Sigmoid colon (tissue), 7 donors: Measurements from ENCODE around the gene ZIC5. TPM values are rescaled to one million over a fixed set of nuclear protein-coding genes. Genes with fewer than 3 reads are reported as not detected.

Experiments
- DNase-seq: peaks from one replicate; pipeline ENCODE4 v3.0.0-alpha.2; 2019
- H3K27ac ChIP-seq, 4 donors: fragments of 200-600 bp; sonication (generic); one replicate each; pipeline ENCODE4 v1.5.1; 2016 to 2019; ENCODE audit warnings: mild to moderate bottlenecking in 1 of 4
- H3K27me3 ChIP-seq, 3 donors: fragments of 200-600 bp; sonication (generic); one replicate each; pipeline ENCODE4 v1.5.1; 2019; ENCODE audit warnings: mild to moderate bottlenecking in 1 of 3
- H3K36me3 ChIP-seq, 4 donors: fragments of 200-600 bp; sonication (generic); one replicate each; pipeline ENCODE4 v1.5.1; 2016 to 2019
- H3K4me1 ChIP-seq, 4 donors: fragments of 200-600 bp; sonication (generic); one replicate each; pipeline ENCODE4 v1.5.1; 2017 to 2019
- H3K4me3 ChIP-seq, 4 donors: fragments of 200-600 bp; sonication (generic); one replicate each; pipeline ENCODE4 v1.5.1; 2017 to 2019; ENCODE audit warnings: mild to moderate bottlenecking in 2 of 4, moderate library complexity in 1 of 4
- H3K9me3 ChIP-seq, 4 donors: fragments of 200-600 bp in 3 of 4; sonication (generic) in 3 of 4; one replicate each; pipeline versions ENCODE4 v1.5.1 to v1.6.1; 2013 to 2019
- CTCF ChIP-seq, 4 experiments: fragments of 450-650 bp in 3 of 4; fragments of 200-600 bp in 1 of 4; IDR thresholded peaks; one replicate each; pipeline ENCODE4 v1.5.1; 2016 to 2019; ENCODE audit warnings: antibody characterized with exemption in 4 of 4, mild to moderate bottlenecking in 3 of 4, moderate library complexity in 2 of 4
- EP300 ChIP-seq, 4 donors: sonication (generic); formaldehyde crosslinking; IDR thresholded peaks; one replicate each; pipeline ENCODE4 v1.6.1; 2017; ENCODE audit warnings: antibody characterized with exemption in 4 of 4
- POLR2A ChIP-seq, 2 donors: fragments of 450-650 bp; IDR thresholded peaks; one replicate each; pipeline ENCODE4 v1.6.1; 2016; ENCODE audit warnings: antibody characterized with exemption in 2 of 2, mild to moderate bottlenecking in 2 of 2, moderate library complexity in 2 of 2
- POLR2AphosphoS5 ChIP-seq, 4 donors: sonication (generic); formaldehyde crosslinking; IDR thresholded peaks; one replicate each; pipeline ENCODE4 v1.6.1; 2017; ENCODE audit warnings: antibody characterized with exemption in 4 of 4
- WGBS, 2 donors: extraction: QIAGEN DNeasy Blood & Tissue Kit; methylation state at CpG; one replicate each; pipeline ENCODE4 v1.1.7; 2013; 5-methylcytosine and 5-hydroxymethylcytosine counted together
- intact Hi-C: fragments of 100-400 bp; cut with DNase I; formaldehyde crosslinking; loops from one replicate; pipeline ENCODE4 v1.15.1; 2023
- polyA plus RNA-seq, 3 donors: library from polyadenylated mRNA; stranded (reverse); fragments of 200-250 nt; gene quantifications; one replicate each; pipeline ENCODE4 v1.2.3, GENCODE V29; 2013
- total RNA-seq, 4 donors: library from RNA; depleted of rRNA; stranded (reverse); fragments of >200 nt; gene quantifications; one replicate each; pipeline ENCODE4 v1.1.0, GENCODE V29; 2016
- donor health status: healthy with polysubstance abuse.
- donor health status: Bipolar disorder and iron deficiency.
- donor health status: healthy.

ZIC5 gene
- total and polyA plus RNA-seq, 7 donors, result not detected

- H3K27ac ChIP-seq, result no peak overlapping the region
- H3K36me3 ChIP-seq, result no peaks in the 10 kb centered on the region
- TF ChIP-seq POLR2AphosphoS5 (IDR thresholded peaks at IDR 0.05) (no peak), CTCF (IDR thresholded peaks at IDR 0.05) (no peak), EP300 (IDR thresholded peaks at IDR 0.05) (no peak), POLR2A (IDR thresholded peaks at IDR 0.05) (no peak)
- H3K4me1 ChIP-seq, result peaks cover 0 to 47% (median 36%) of the 10 kb centered on the region in 4 donors
- no peak for DNase-seq
- H3K27me3 ChIP-seq, result peaks cover 91 to 99% (median 98%) of the 10 kb centered on the region in 3 donors
- intact Hi-C loops, result loop anchor here (10.0 kb wide), 1 partner anchor 100 kb away; the partner anchor contains the start of gene PCCA
- H3K9me3 ChIP-seq, result no peaks in the 10 kb centered on the region
- no peak overlapping the region for H3K4me3 ChIP-seq
- 4 to 5% methylated on average over 44 of the region's 44 CpGs for WGBS, 2 donors
Measured at GRCh38 chr13:99984461-99985240, 13.1 kb upstream of the ZIC5 start.

- peaks cover 0 to 45% (median 42%) of the 10 kb centered on the region in 4 donors for H3K4me1 ChIP-seq
- intact Hi-C loops, result loop anchor here (10.0 kb wide), 1 partner anchor 101 kb away; the partner anchor contains the start of gene PCCA
- no peak overlapping the region for H3K4me3 ChIP-seq
- TF ChIP-seq POLR2A (IDR thresholded peaks at IDR 0.05), result no peak
- TF ChIP-seq POLR2AphosphoS5 (IDR thresholded peaks at IDR 0.05), result peak in 2 of 4 donors; percentile 13 to 26
- no peak for TF ChIP-seq EP300 (IDR thresholded peaks at IDR 0.05)
- no peaks in the 10 kb centered on the region for H3K36me3 ChIP-seq
- no peak overlapping the region for H3K27ac ChIP-seq
- H3K27me3 ChIP-seq, result peaks cover 91 to 99% (median 98%) of the 10 kb centered on the region in 3 donors
- no peaks in the 10 kb centered on the region for H3K9me3 ChIP-seq
- WGBS, 2 donors, result 9 to 10% methylated on average over 42 of the region's 42 CpGs
- DNase-seq, result no peak
Measured at GRCh38 chr13:99983499-99984401, 12.2 kb upstream of the ZIC5 start.

- Histone ChIP-seq H3K27me3 (peaks cover 92 to 99% (median 98%) of the 10 kb centered on the region in 3 donors), H3K9me3 (no peaks in the 10 kb centered on the region), H3K27ac (no peak overlapping the region), H3K36me3 (no peaks in the 10 kb centered on the region), H3K4me3 (no peak overlapping the region), H3K4me1 (peaks cover 0 to 44% (median 43%) of the 10 kb centered on the region in 4 donors)
- intact Hi-C loops, result loop anchor here (10.0 kb wide), 1 partner anchor 102 kb away; the partner anchor contains the start of gene PCCA
- TF ChIP-seq EP300 (IDR thresholded peaks at IDR 0.05) (no peak), POLR2AphosphoS5 (IDR thresholded peaks at IDR 0.05) (peak in 2 of 4 donors; percentile 27 to 37)
- 4 to 6% methylated on average over 48 of the region's 48 CpGs for WGBS, 2 donors
- DNase-seq, result no peak
Measured at GRCh38 chr13:99982731-99983498, 11.3 kb upstream of the ZIC5 start.

- peaks cover 0 to 44% (median 43%) of the 10 kb centered on the region in 4 donors for H3K4me1 ChIP-seq
- peaks cover 88 to 99% (median 98%) of the 10 kb centered on the region in 3 donors for H3K27me3 ChIP-seq
- DNase-seq, result no peak
Measured at GRCh38 chr13:99982036-99982730, 10.6 kb upstream of the ZIC5 start.

More at GRCh38 chr13:99982036-99982730, 10.6 kb upstream of the ZIC5 start:
- TF ChIP-seq CTCF (IDR thresholded peaks at IDR 0.05), result no peak
- TF ChIP-seq POLR2A (IDR thresholded peaks at IDR 0.05), result no peak
- TF ChIP-seq POLR2AphosphoS5 (IDR thresholded peaks at IDR 0.05), result no peak
- no peak for TF ChIP-seq EP300 (IDR thresholded peaks at IDR 0.05)
- no peaks in the 10 kb centered on the region for H3K9me3 ChIP-seq
- intact Hi-C loops, result loop anchor here (10.0 kb wide), 1 partner anchor 103 kb away; the partner anchor contains the start of gene PCCA
- H3K36me3 ChIP-seq, result no peaks in the 10 kb centered on the region
- 1% methylated on average over 98 of the region's 98 CpGs for WGBS, 2 donors
- H3K4me3 ChIP-seq, result peak overlapping the region in 3 of 4 donors; percentile 26 to 46 (median 43)
- H3K27ac ChIP-seq, result no peak overlapping the region
